Activated CD8-positive, alpha-beta T cell treated with anti-CD3 and anti-CD28 coated beads for 36 hours (primary cell): ENCODE results near the gene DZANK1. TPM values are rescaled to one million over a fixed set of nuclear protein-coding genes. Genes with fewer than 3 reads are reported as not detected.
A peak's percentile ranks its signal among the peaks of the same experiment; 100 is the strongest.
"Not testable (repeated sequence)": the region's sequence is repeated elsewhere in the genome, so short reads cannot be mapped to it uniquely, and the experiment has no call there.

Experiments
- ATAC-seq: fragments of 200-7000 bp; cut with Tn5 transposase; one replicate; pipeline ENCODE4 v1.10.0; 2021; ENCODE audit warnings: mild to moderate bottlenecking, moderate library complexity
- CTCF ChIA-PET: fragments of 350-600 bp; sonication (Branson Sonifier 250); formaldehyde crosslinking; loops from one replicate; lab custom pipeline; 2021; ENCODE audit warnings: antibody characterized with exemption; lab: Charles Lee
- POLR2A ChIA-PET: fragments of 350-600 bp; sonication (Branson Sonifier 250); formaldehyde crosslinking; loops from one replicate; lab custom pipeline; 2021; ENCODE audit warnings: antibody characterized with exemption; lab: Charles Lee
- DNase-seq: peaks from one replicate; pipeline ENCODE4 v3.0.0-alpha.2; 2020
- H3K27ac Mint-ChIP-seq: one replicate; pipeline ENCODE4 v1.8.0; 2021; ENCODE audit warnings: mild to moderate bottlenecking, mixed read lengths
- H3K27me3 Mint-ChIP-seq: one replicate; pipeline ENCODE4 v1.8.0; 2021; ENCODE audit warnings: mixed read lengths
- H3K36me3 Mint-ChIP-seq: one replicate; pipeline ENCODE4 v1.8.0; 2021; ENCODE audit warnings: low read depth, mixed read lengths
- H3K4me1 Mint-ChIP-seq: one replicate; pipeline ENCODE4 v1.8.0; 2021; ENCODE audit warnings: low read depth, mixed read lengths
- H3K4me3 Mint-ChIP-seq: one replicate; pipeline ENCODE4 v1.8.0; 2021; ENCODE audit warnings: mild to moderate bottlenecking, moderate library complexity, mixed read lengths
- H3K9me3 Mint-ChIP-seq: one replicate; pipeline ENCODE4 v1.8.0; 2021; ENCODE audit warnings: mixed read lengths
- intact Hi-C: fragments of 100-400 bp; cut with micrococcal nuclease; formaldehyde crosslinking; loops from one replicate; pipeline ENCODE4 v1.10.0; 2022
- total RNA-seq, 2 experiments: library from RNA; stranded (reverse); gene quantifications; one replicate each; pipeline ENCODE4 v1.2.3, GENCODE V29; 2021
- TF ChIP-seq, protein P1 (sequence below): fragments of 200-600 bp; IDR thresholded peaks from one replicate; pipeline ENCODE4 v1.8.0; 2022; ENCODE audit warnings: antibody characterized with exemption, mild to moderate bottlenecking

Gene DZANK1
- total RNA-seq, 2 experiments from 2014 or later, result 1.4 to 1.8 TPM

DNA sequence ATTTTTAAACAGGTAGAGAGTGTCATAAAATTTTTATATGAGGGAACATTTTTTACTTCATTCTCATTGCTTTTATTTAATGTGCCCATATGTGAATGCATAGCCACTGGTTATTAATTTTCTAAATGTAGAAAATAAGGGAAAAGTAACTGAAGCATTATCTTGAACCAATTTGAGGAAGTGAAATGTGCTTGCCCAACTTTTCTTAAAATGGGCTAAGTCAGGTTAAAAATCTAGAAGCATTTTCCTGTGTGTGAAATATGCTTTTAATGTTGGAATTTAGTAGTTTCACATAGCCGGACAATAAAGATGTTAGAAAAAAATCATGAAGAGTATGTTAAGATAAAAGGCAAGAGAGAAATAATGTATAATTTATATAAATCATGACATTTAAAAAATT, 44.7 kb upstream of the DZANK1 start:
- no peak for DNase-seq
- Mint-ChIP-seq H3K9me3 (no peaks in the 10 kb centered on the region), H3K27ac (no peak overlapping the region), H3K4me1 (peaks cover 44% of the 10 kb centered on the region), H3K27me3 (no peaks in the 10 kb centered on the region), H3K36me3 (peaks cover 44% of the 10 kb centered on the region), H3K4me3 (no peak overlapping the region)
- CTCF ChIA-PET, result no interaction called here
- ATAC-seq, result no peak
- TF ChIP-seq, protein P1, sequence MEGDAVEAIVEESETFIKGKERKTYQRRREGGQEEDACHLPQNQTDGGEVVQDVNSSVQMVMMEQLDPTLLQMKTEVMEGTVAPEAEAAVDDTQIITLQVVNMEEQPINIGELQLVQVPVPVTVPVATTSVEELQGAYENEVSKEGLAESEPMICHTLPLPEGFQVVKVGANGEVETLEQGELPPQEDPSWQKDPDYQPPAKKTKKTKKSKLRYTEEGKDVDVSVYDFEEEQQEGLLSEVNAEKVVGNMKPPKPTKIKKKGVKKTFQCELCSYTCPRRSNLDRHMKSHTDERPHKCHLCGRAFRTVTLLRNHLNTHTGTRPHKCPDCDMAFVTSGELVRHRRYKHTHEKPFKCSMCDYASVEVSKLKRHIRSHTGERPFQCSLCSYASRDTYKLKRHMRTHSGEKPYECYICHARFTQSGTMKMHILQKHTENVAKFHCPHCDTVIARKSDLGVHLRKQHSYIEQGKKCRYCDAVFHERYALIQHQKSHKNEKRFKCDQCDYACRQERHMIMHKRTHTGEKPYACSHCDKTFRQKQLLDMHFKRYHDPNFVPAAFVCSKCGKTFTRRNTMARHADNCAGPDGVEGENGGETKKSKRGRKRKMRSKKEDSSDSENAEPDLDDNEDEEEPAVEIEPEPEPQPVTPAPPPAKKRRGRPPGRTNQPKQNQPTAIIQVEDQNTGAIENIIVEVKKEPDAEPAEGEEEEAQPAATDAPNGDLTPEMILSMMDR, result no peak
- intact Hi-C loops, result no loop called here
- POLR2A ChIA-PET, result interaction anchor here (0.6 kb wide), 1 partner anchor 214 kb away, joined by 4 read pairs; no protein-coding TSS in a partner anchor

DNA sequence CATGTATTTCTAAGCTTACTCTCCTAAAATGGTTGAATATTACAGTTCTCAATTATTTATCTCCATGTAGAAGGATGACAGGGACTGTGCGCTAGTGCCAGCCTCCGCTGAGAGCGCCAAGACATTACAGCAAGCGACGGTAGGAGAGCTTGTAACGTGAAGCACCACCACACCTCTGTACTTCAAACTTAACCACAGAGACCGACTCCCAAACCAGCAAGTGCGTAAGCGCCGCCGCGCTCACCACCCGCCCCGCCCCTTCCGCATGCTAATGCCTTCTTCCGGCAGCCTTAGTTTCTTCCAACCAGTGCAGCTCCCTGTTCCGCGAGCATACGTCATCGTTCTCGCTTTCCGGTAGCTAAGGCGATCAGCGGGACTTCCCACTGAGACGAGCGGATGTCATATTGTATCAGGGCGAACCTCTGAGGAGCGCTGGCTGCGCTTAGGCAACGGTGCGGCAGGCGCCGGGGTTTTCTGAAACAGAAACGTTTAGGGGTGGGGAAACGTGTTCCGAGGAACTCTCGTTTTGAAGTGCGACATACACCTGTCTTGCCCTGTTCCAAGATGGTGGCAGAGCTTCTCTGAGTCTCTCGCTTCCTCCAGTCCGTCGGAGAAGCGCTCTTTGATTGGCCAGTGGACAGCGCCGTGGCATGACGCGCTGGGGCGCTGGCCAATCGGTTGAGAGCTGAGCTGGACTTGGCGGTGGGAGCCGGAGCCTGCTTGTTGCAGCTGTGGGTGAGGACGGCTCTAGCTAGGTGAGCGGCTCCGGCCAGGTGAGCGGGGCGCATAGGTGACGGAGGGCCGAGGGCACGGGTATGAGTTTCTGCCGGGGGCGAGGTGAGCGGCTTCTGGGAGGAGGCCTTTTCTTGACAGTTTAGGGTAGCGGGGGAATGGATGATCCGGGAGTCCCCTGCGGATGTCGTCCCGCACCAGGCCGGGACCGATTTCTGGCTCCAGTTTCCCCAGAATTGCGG, 40.7 kb upstream of the DZANK1 start, which contains the start of gene SEC23B:
SEC23B (plus strand) TSS at position 723 of the 974 bp plus-strand sequence. CDS start 2,896 bp downstream, outside the sequence.
- H3K4me3 Mint-ChIP-seq, result peak within 1 kb of the TSS; percentile 97
- DNase-seq (peak; percentile 99), ATAC-seq (peak; percentile 93)
- intact Hi-C loops, result loop anchor here (1.0 to 10.0 kb wide), 4 partner anchors 40 to 223 kb away; partner anchors contain the start of genes DTD1, DZANK1, POLR3F and SMIM26
- H3K36me3 Mint-ChIP-seq, result peaks cover 34% of the 10 kb centered on the region
- H3K4me1 Mint-ChIP-seq, result peaks cover 39% of the 10 kb centered on the region
- no peaks in the 10 kb centered on the region for H3K9me3 Mint-ChIP-seq
- no peaks in the 10 kb centered on the region for H3K27me3 Mint-ChIP-seq
- ChIA-PET POLR2A (interaction anchor here (0.6 to 4.5 kb wide), 14 partner anchors 10 to 847 kb away, joined by 3 to 43 read pairs (median 4); partner anchors contain the start of genes DZANK1, KAT14, PET117 and POLR3F), CTCF (interaction anchor here (1.0 to 3.7 kb wide), 7 partner anchors 10 to 93 kb away, joined by 3 to 33 read pairs (median 4); partner anchors contain the start of genes DZANK1, POLR3F and RBBP9)
- TF ChIP-seq, protein P1, result no peak
- peak within 1 kb of the TSS; percentile 100 for H3K27ac Mint-ChIP-seq

DNA sequence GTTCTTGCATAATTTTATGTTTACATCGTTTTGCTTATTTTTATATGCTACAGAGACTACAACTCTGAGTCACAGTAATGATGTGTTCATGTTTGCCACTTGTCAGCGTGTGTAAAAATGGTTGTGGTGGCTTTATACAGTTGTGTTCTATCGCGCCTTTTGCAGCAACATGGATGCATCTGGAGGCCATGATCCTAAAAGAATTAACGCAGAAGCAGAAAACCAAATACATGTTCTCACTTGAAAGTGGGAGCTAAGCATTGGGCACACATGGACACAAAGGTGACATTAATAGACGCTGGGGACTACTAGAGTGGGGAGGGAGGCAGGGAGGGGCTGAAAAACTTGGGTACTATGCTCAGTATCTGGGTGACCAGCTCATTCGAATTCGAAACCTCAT, 39.9 kb upstream of the DZANK1 start:
- intact Hi-C loops, result loop anchor here (1.0 to 10.0 kb wide), 4 partner anchors 39 to 222 kb away; partner anchors contain the start of genes DTD1, DZANK1, POLR3F and SMIM26
- Mint-ChIP-seq H3K4me3 (peak overlapping the region; percentile 97), H3K36me3 (peaks cover 31% of the 10 kb centered on the region), H3K9me3 (no peaks in the 10 kb centered on the region), H3K4me1 (peaks cover 36% of the 10 kb centered on the region), H3K27ac (peak overlapping the region; percentile 100), H3K27me3 (no peaks in the 10 kb centered on the region)
- ChIA-PET POLR2A (interaction anchor here (0.6 to 4.5 kb wide), 13 partner anchors 9 to 847 kb away, joined by 3 to 43 read pairs (median 4); partner anchors contain the start of genes DZANK1, KAT14, PET117 and POLR3F), CTCF (interaction anchor here (1.3 to 3.7 kb wide), 4 partner anchors 9 to 93 kb away, joined by 3 to 33 read pairs (median 10); partner anchors contain the start of genes DZANK1, POLR3F and RBBP9)
- no peak for ATAC-seq
- peak; percentile 66 for DNase-seq
- TF ChIP-seq, protein P1, result no peak

DNA sequence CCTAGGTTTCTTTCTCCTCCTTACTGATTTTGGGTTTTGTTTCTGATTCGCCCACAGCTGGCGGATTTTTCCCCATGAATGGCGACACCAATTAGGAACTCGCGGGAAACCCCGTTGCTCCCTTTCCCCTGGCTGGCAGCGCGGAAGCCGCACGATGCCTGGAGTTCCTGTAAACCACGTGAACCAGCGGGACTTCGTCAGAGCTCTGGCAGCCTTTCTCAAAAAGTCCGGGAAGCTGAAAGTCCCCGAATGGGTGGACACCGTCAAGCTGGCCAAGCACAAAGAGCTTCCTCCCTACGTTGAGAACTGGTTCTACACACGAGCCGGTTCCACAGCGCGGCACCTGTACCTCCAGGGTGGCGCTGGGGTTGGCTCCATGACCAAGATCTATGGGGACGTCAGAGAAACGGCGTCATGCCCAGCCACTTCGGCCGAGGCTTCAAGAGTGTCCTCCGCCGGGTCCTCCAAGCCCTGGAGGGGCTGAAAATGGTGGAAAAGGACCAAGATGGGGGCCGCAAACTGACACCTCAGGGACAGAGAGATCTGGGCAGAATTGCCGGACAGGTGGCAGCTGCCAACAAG, 37.7 kb upstream of the DZANK1 start:
- H3K4me3 Mint-ChIP-seq, result no peak overlapping the region
- peaks cover 10% of the 10 kb centered on the region for H3K36me3 Mint-ChIP-seq
- H3K4me1 Mint-ChIP-seq, result peaks cover 20% of the 10 kb centered on the region
- POLR2A ChIA-PET, result interaction anchor here (4.5 kb wide), 1 partner anchor 7 kb away, joined by 43 read pairs; the partner anchor contains the start of gene RBBP9
- no peak overlapping the region for H3K27ac Mint-ChIP-seq
- no peak for ATAC-seq
- no peaks in the 10 kb centered on the region for H3K9me3 Mint-ChIP-seq
- TF ChIP-seq, protein P1, result no peak
- DNase-seq, result no peak
- no peaks in the 10 kb centered on the region for H3K27me3 Mint-ChIP-seq
- intact Hi-C loops, result loop anchor here (5.0 to 10.0 kb wide), 3 partner anchors 63 to 220 kb away; partner anchors contain the start of genes DTD1, SMIM26 and ZNF133
- CTCF ChIA-PET, result interaction anchor here (3.7 kb wide), 1 partner anchor 7 kb away, joined by 33 read pairs; the partner anchor contains the start of gene RBBP9

DNA sequence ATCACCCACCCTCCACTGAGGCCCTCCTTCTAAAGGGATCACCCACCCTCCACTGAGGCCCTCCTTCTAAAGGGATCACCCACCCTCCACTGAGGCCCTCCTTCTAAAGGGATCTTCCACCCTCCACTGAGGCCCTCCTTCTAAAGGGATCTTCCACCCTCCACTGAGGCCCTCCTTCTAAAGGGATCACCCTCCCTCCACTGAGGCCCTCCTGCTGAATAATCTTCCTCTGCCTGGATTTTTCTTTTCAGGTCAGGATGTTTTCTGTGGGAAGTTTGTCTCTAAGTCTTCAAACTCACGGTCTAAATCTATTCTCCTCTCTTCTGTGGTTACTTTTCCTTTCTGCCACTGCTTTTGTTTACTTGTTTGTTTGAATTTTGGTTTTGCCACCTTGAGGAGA, 34.8 kb upstream of the DZANK1 start:
- H3K36me3 Mint-ChIP-seq, CTCF ChIA-PET, H3K4me1 Mint-ChIP-seq, H3K4me3 Mint-ChIP-seq, DNase-seq, H3K27me3 Mint-ChIP-seq, ATAC-seq, POLR2A ChIA-PET, H3K27ac Mint-ChIP-seq, H3K9me3 Mint-ChIP-seq: not testable (repeated sequence)
- intact Hi-C loops, result loop anchor here (10.0 kb wide), 1 partner anchor 217 kb away; the partner anchor contains the start of gene ZNF133
